Esophagus mucosa (tissue), 1 donor: ENCODE data around the gene SPNS2. TPM values are rescaled to one million over a fixed set of nuclear protein-coding genes. Genes with fewer than 3 reads are reported as not detected.

Experiments used
- ATAC-seq: fragments of 200-7000 bp; cut with Tn5 transposase; one replicate; pipeline ENCODE4 v1.9.1; 2020
- total RNA-seq: library from RNA; stranded (reverse); gene quantifications from one replicate; pipeline ENCODE4 v1.2.4, GENCODE V29; 2023
- donor health status: DM: yes; HTN: yes; CAD: no.

The SPNS2 gene
- total RNA-seq, 1 donor from 2014 or later, result 33.9 TPM

DNA sequence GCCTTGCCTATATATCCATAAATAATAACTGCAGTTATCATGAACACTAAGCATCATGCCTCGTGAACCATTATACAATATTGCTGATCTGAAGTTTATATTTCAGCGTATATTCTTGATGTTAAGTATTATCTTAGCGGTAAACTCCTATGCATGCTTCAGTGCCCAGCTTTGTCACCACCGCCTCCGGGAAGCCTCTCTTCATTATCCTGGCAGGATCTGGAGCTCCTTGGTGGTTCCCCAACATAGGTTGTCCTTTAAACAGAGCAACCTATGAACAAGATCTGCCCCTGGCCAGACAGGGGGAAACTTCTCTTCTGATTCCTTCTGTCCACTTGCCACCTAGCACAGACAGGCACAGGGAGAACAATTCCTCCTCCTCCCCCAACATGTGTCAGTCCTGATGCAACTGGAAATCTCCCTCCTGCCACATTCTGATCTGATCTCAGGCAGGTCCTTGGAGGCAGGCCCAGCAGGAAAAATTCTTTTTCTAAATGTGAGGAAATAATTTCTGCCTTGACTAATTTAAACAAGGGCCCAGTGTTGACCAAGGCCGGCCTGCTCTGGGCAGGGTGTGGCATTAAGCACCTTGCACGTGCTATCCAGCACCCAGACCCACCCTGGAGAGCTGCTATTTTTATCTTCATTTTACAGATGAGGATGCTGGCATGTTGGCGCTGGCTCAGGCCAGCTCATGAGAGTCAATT lies 22.4 kb downstream of the SPNS2 start:
- peak; percentile 67 for ATAC-seq

DNA sequence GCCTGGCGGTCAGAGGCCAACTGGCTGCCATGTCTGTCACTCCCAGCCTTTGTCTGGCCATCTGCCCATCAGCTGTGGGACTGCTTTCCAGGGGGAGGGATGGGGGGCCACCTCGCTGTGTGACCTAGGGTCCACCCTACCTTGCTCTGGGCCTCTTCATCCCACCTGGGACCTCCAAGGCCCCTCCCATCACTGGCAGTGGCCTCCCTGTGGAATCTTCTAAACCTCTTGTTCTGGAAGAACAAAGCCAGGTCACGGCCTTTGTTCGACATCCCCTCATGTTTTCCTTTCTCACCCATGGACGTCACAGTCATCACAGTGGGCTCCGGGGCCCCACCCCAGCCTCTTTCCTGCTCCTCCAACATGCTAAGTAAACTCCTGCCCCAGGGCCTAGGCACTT lies 24.0 kb downstream of the SPNS2 start:
- ATAC-seq, result no peak

DNA sequence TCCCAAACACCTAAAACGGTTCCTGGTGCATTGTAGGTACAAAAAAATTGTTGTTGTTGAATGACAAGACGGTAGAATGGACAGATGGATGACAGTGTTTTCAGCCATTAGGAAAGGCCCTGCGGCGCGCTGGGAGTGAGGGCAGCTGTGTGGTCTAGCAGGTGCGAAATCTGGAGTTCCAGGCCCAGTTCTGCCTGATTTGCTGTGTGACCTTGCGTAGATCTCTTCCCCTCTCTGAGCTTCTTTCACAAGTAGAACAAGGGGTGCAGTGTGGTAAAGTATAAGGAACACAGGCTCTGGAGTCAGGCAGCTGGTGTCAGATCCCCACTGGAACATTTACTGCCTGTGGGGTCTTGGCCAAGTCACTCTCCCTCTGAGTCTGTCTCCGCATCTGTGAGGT lies 25.3 kb downstream of the SPNS2 start:
- no peak for ATAC-seq

DNA sequence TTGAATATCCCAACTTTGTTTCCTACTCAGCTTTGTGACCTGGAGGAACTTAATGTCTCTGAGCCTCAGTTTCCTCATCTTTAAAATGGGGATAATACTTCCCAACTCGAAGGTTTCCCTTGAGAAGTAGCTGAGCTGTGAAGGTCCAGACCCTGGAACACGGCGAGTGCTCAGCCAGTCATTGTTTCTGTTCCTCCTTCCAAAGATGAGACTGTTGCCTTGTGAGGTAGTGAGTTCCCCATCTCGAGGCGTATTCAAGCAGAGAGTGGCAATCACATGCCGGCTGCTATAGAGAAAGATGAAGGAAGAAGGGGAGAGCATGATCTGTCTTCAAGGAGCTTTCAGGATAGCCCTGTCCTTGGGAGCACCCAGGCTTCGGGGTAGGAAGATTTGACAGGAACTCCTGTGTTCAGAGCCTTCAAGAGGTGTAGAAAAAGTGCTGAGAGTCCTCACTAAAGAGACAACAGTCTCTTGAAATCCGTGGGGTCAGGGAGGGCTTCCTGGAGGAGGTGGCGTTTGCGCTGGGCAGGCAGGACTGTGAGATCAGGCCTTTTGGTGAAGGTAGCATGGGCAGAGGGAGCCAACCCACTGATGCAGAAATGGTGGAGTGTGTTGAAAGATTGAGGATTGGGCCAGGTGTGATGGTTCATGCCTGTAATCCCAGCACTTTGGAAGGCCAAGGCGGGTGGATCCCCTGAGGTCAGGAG lies 27.2 kb downstream of the SPNS2 start:
- no peak for ATAC-seq

DNA sequence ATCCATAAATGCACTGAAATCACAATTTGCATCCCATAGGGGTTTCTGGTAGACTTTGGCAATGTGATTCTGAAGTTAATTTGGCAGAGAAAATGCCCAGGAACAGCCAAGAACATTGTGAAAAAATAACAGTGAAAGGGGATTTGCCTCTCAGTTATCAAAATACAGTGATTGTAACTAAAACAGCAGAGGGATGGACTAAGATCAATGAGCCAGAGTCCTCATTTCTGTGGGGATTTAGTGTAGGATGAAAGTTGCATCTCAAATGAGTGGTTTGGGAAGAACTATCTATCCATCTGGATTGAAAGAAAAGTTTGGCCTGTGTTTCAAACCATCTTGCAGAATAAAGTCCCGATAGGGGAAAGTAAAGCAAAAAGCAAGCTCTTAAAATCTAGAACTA lies 28.5 kb downstream of the SPNS2 start:
- ATAC-seq, result no peak

DNA sequence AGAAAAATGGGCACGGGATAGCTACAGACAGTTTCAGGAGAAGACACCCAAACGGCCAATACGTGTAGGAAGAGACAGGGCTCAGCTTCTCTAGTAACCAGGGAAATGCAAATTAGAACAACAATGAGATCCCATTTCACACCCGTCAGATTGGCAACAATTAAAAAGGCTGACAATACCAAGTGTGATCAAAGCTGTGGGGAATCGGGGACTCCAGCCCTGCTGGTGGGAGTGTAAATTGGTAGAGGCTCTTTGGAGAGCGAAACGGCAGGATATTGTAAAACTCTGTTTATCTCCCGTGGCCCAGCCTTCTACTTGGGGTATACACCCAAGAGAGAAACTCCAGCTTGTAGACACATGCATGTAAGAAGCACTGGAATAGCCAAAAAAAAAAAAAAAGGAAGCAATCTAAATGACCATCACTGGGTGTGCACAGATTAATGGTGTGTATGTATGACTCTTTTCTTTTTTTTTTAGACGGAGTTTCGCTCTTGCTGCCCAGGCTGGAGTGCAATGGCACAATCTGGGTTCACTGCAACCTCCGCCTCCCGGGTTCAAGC lies 29.0 kb downstream of the SPNS2 start:
- no peak for ATAC-seq

DNA sequence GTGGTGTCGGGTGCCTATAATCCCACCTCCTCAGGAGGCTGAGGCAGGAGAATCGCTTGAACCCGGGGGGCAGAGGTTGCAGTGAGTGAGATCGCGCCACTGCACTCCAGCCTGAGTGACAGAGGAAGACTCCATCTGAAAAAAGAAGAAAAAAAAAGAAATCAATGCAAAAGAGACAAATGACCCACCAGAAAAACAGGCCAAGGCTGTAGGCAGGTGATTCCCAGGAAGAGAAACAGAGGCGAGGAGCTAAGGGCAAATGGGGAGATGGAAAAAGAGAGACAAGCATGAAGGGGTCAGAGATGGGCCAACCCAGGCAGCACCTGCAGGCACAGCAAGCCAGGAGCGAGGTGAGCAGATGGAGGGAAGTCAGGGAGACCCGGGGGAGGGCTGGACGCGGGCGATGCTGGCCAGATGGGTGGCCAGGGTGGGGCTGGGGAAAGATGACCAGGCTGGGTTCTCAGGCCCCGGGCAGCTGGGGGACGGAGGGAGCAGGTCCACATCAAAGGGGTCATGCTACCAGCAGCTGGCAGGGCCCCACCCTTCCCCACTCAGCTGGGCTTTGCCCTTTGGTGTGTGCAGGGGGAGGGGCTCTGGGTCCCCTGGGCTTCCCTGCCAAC lies 31.0 kb downstream of the SPNS2 start:
- ATAC-seq, result no peak

DNA sequence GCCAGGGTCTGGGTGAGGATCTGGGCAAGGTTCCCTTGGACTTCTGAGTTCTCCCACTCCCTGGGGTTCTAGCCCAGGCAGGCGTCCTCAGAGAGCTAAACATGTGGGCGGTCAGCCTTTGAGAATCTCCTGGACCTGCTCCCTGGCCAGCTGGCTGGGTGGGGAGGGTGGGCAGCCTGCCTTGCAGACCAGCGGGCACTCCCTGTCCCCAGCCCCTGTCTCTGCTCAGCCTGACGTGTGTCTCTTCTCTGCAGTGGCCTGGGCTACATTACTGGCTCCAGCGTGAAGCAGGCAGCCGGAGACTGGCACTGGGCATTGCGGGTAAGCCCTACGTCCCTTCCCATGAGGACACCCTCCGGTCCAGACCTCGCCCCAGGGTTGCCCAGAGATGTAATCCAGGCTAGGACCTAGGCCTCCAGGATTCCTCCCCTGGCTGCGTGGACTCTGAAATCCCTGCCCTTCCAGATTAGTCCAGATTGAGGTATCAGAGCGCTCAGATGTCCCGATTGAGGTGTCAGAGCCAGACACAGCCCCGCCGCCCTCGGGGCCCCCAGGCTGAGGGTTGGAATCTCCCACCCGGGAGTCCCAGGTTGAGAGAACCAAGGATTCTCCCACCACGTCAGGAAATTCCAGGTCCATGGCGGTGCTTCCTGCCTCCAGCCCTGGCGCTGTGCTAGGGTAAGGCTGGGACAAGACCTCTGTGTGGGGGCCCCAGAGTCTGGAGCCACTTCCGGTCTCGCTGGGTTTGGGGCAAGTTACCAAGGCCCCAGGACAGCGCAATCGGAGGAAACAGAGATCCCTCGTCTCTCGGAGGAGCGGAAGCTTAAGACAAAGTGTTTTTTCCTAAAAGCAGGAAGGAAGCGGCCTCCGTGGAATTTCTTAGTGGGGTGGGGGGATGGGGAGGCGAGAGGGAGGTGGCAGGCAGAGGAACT lies 32.4 kb downstream of the SPNS2 start:
- no peak for ATAC-seq

DNA sequence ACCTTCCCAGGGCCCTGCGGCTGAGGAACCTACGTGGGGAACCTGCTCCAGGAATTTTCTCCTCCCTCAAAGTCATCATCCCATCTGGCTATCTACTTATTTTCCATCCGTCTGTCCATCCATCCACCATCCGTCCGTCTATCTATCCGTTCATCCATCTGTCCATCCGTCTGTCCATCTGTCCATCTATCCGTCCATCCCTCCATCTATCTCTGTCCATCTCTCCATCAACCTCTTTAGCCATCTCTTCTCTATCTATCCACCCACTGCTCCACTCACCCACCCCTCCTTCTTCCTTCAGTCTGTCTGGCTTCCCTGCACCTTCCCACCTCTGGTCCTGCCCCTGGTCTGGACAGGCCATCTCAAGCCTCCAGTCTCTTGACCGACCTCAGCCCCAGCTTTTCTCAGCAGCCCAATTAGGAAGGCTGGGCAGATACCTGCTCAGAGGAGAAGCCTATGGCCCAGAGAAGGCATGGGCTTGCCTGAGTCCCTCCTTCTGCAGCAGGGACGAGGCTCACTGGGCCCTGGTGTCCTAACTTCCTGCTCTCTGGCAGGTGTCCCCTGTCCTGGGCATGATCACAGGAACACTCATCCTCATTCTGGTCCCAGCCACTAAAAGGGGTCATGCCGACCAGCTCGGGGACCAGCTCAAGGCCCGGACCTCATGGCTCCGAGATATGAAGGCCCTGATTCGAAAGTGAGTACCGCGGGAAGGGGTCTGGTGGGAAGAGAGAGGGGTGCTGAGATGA lies 33.5 kb downstream of the SPNS2 start:
- no peak for ATAC-seq

DNA sequence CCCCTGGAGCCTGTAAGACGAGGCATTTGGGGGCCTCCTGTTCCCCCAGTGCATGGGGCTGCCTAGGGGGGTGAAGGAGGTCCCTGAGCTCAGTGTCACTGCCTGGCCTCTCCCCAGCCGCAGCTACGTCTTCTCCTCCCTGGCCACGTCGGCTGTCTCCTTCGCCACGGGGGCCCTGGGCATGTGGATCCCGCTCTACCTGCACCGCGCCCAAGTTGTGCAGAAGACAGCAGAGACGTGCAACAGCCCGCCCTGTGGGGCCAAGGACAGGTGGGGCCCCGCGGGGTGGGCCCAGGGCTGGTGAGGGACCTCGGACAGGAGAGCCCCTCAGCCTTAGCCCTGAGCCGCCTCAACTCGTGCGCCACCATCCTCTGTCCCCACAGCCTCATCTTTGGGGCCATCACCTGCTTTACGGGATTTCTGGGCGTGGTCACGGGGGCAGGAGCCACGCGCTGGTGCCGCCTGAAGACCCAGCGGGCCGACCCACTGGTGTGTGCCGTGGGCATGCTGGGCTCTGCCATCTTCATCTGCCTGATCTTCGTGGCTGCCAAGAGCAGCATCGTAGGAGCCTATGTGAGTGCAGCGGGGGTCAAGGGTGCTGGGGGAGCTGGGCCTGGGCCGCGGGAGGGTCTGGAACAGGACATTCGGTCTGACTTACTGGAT lies 34.3 kb downstream of the SPNS2 start:
- no peak for ATAC-seq

DNA sequence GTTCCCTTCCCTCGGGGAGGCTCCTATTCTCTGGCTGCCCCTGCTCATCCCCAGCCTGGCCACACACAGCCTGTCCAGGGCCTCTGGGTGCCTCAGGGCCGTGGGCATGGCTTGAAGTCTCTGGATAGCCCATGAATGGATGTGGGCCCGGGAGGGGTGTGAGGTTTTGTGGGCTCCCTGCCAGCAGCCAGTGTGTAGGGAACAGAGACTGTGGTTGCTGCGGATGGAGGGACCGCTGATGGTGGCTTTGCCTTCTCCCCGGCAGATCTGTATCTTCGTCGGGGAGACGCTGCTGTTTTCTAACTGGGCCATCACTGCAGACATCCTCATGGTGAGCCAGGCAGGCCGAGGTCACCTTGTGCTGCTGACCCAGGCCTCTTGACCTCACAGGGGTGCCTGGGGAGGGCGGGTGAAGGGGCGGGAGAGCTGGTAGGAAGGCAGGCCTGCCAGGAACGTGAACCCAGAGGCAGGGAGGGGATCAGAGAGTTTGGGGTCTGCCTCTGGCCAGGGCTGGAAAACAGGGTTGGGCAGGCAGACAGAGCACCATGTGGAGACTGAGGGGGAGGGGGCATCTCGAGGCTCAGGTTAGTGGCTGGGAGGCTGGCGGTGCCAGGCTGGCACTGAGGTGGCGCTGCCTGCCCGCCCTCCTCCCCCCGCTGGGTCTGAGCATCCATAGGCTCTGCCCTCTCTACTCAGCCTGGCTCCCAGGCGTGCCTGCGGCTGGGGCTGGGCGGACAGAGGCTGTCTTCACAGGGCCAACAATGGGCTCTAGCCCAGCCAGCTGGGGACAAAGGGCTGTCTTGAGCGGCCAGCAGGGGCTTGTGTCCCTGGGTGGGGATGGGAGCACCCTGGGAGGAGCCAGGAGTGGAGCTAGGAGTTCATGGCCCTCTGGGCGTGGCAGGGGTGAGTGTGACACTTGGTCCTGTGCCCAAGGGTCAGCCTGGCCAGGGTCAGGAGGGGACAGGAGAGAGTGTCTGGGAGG lies 35.1 kb downstream of the SPNS2 start:
- ATAC-seq, result peak; percentile 29

DNA sequence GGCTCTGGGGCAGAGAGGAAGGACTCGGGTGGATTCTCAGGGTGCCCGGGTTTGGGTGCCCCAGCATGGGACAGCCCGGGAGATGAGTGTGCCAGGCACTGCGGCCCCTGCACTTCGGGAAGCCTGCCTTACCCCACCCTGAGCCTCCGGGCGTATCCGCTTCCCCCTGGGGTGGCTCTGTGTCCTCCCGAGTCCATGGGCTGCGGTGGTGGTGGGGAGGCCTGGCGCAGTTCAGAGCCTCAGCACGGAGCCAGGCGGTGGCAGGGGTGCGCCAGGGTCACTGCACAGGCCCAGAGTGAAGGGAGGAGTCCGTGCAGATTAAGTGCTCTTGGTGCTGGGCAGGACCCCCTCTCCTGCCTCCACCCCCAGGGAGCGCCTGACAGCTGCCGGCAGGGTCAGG lies 35.8 kb downstream of the SPNS2 start:
- ATAC-seq, result peak; percentile 12

DNA sequence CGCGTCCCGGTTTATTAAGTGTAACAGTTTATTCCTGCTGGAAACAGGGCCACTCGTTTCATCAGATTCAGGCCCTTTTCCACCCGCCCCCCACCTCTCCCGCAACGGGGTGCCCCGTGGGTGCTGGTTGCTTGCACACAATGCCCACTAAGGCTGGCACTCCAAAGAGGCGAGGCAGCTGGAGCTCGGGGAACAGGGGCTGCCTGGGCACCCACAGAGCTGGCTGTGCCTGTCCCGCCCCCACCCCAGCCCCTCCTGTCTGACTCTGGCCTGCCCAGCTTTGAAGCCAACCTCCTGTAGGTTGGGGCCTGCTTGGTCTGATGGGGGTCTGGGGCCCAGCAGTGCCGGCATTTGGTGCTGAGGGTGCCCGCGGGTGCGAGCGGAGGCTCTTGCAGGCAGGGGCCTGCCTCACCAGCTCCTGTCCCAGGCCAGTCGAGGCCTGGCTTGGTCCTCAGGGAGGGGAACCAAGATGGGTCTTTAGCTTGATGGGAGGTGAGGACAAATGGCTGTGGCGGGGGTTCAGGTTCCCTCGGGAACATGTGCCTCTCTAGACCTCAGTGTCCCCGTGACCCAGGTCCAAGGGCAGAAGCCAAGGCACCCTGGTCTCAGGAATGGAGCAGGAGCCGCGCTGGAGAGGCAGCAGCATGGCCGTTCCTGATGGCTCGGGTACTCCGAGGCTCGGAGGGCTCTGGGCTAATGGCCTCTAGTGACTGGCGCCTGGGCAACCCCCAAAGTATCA lies 36.4 kb downstream of the SPNS2 start:
- ATAC-seq, result no peak

DNA sequence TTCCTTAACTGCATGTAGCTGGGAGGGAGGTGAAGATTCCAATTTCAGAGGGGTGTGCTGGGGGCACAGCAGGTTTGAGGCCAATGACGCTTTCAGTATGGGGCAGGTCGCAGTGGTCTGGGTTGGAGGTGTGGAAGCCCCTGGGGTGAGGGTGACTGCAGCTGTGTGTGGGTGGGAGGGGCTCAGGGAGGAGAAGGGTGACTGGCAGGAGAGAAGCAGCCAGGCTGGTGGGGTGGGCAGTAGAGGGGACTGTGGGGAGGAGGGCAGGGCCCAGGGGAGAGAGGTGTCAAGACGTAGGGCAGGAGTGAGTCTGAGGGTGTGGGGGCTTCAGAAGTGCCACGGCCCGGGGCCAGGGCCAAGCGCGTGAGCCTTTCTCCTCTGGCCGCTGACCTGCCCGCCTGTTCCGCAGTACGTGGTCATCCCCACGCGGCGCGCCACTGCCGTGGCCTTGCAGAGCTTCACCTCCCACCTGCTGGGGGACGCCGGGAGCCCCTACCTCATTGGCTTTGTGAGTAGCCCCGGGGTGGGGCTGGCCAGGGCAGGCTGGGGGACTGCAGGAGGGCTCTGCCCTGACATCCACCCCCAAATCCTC lies 37.1 kb downstream of the SPNS2 start:
- no peak for ATAC-seq

DNA sequence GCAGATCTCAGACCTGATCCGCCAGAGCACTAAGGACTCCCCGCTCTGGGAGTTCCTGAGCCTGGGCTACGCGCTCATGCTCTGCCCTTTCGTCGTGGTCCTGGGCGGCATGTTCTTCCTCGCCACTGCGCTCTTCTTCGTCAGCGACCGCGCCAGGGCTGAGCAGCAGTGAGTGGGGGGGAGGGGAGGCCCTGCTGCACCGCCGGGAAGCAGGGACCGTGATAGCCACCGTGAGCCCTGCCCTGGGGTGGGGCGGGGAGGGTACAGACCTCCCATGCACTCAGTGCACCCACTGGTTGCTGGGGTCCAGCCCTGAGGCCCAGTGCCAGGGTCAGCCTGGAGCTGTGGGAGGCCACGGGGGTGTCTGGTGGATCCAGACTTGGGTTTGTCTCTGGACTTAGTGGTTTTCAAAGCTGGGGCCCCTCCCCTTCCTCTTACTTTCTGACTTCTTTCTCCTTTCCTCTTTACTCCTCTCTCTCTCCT lies 37.6 kb downstream of the SPNS2 start:
- ATAC-seq, result no peak

DNA sequence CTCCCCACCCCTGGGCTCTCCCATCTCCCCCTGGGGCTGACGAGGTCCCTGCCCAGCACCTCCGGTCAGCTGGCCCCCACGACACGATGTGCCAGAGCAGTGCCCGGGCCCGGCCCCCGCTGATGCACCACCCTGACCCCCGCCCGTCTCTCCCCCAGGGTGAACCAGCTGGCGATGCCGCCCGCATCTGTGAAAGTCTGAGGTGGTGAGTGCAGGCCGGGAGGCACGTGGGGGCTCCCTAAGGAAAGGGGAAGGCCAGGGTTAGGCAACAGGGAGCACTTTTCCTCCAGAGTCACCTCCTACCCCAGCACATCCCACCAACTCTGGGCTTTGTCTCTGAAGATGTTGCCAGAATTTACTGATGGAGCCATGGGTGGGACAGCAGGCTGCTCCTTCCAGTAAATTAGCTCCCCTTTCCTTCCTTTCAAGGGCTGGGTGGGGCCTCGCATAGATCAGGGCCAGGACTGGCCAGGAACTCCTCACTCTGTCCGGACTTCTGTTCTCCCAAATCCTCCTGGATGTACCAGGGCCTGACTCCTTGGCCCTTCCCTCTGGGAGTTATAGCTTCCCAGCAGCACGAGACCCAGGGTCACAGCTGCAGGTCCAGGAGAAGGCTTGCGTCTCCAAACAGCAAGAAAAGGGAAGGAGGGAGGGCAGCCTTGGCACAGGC lies 38.2 kb downstream of the SPNS2 start:
- peak; percentile 2 for ATAC-seq

DNA sequence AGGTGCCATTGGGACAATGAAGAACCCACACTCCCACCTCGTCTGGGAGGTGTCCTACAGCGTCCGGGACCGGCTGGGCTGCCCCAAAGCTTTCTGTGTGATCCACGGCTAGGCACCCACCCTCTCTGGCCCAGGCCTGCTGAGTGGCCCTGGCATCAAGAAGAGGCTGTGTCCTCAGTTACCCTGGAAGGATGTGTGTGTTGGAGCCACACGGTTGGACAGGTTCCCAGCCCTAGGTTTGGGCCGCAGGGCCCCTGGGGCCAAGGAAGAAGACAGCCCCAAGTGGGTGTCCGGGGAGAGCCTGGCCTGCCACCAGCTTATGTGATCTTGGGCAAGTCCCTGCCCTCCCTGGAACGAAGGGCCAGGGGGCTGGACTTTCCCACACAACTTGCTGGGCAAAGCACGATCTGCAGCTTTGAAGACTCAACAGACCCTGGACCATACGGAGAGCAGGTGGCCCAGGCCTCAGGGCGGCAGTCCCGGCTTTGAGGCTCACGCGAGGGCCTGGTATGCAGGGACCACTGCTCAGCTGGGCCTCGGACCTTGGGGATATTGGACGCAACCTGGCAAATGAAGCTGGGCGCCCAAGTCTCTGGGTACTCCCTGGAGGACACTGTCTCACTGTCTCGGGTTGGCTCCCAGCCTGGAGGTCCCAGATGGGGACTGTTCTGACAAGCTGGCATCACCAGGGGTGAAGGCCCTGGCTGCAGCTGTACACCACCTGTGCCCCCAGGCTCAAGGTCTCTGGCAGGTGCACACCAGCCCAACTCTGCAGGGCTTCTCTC lies 39.0 kb downstream of the SPNS2 start:
- ATAC-seq, result no peak
